Activated CD4-positive, alpha-beta T cell treated with anti-CD3 and anti-CD28 coated beads, Interleukin-2, Interleukin-4, amounts not matched to agents 100 ng/mL and 50 ng/mL, durations not matched to agents 16 hours and 8 hours (primary cell): Measurements from ENCODE around the gene MTFR1L.
"Not testable (repeated sequence)": the region's sequence is repeated elsewhere in the genome, so short reads cannot be mapped to it uniquely, and the experiment has no call there.

Experiments used
- DNase-seq: peaks from one replicate; pipeline ENCODE4 v3.0.0-alpha.2; 2020; ENCODE audit warnings: low spot score

MTFR1L gene

GRCh38 chr1:25829046-25829445 lies 9.3 kb downstream of the MTFR1L start:
- no peak for DNase-seq

- DNase-seq = no peak
These were observed 11.9 kb downstream of the MTFR1L start for GRCh38 chr1:25831569-25832196.

- no peak for DNase-seq
These were observed 12.7 kb downstream of the MTFR1L start for GRCh38 chr1:25832336-25833037.

- no peak for DNase-seq
These were observed 13.4 kb downstream of the MTFR1L start for GRCh38 chr1:25833158-25833557.

GRCh38 chr1:25834894-25835293 lies 15.1 kb downstream of the MTFR1L start:
- no peak for DNase-seq

- DNase-seq = no peak
These were observed 16.9 kb downstream of the MTFR1L start for GRCh38 chr1:25836695-25837094.

- DNase-seq = no peak
These were observed 17.6 kb downstream of the MTFR1L start for GRCh38 chr1:25837262-25837875.

- not testable (repeated sequence) for DNase-seq
These were observed 20.1 kb downstream of the MTFR1L start for GRCh38 chr1:25839808-25840207.

- DNase-seq = no peak
These were observed 23.7 kb downstream of the MTFR1L start for GRCh38 chr1:25843483-25843882.

GRCh38 chr1:25844536-25845337 lies 25.0 kb downstream of the MTFR1L start:
- no peak for DNase-seq

GRCh38 chr1:25845664-25846063 lies 25.9 kb downstream of the MTFR1L start:
- no peak for DNase-seq

GRCh38 chr1:25847929-25848328 lies 28.2 kb downstream of the MTFR1L start:
- no peak for DNase-seq

GRCh38 chr1:25848531-25848930 lies 28.8 kb downstream of the MTFR1L start:
- DNase-seq = no peak

- DNase-seq = no peak
These were observed 34.8 kb downstream of the MTFR1L start for GRCh38 chr1:25854554-25854953.

- DNase-seq = no peak
These were observed 37.1 kb downstream of the MTFR1L start for GRCh38 chr1:25856856-25857255.

GRCh38 chr1:25858494-25858893 lies 38.7 kb downstream of the MTFR1L start:
- no peak for DNase-seq

- peak; percentile 89 for DNase-seq
These were observed 39.4 kb downstream of the MTFR1L start, which contains the start of gene AUNIP for GRCh38 chr1:25858906-25859789. AUNIP (minus strand) TSS chr1:25859457; CDS start chr1:25859357, 100 bp downstream.

GRCh38 chr1:25861316-25862286 lies 41.8 kb downstream of the MTFR1L start:
- no peak for DNase-seq

GRCh38 chr1:25862785-25863485 lies 43.2 kb downstream of the MTFR1L start:
- DNase-seq = no peak
